Esophagus muscularis mucosa (tissue), 4 donors: ENCODE results near the gene SLC49A3. TPM values are rescaled to one million over a fixed set of nuclear protein-coding genes. Genes with fewer than 3 reads are reported as not detected.

Source experiments
- DNase-seq: peaks from one replicate; pipeline ENCODE4 v3.0.0-alpha.2; 2017; ENCODE audit errors: extremely low spot score
- H3K27ac ChIP-seq, 4 donors: fragments of 200-600 bp; sonication (generic); replicated peaks in 1 of 4; 1 replicate in 3 of 4; 2 replicates in 1 of 4; pipeline ENCODE4 v1.5.1; 2016 to 2019; ENCODE audit warnings: mild to moderate bottlenecking in 1 of 4
- H3K27me3 ChIP-seq, 4 donors: fragments of 200-600 bp; sonication (generic); one replicate each; pipeline versions ENCODE4 v1.5.1 to v1.6.0; 2016 to 2019
- H3K36me3 ChIP-seq, 4 donors: fragments of 200-600 bp; sonication (generic); one replicate each; pipeline ENCODE4 v1.5.1; 2016 to 2019
- H3K4me1 ChIP-seq, 4 donors: fragments of 200-600 bp; sonication (generic); one replicate each; pipeline ENCODE4 v1.5.1; 2016 to 2019
- H3K4me3 ChIP-seq, 4 donors: fragments of 200-600 bp; sonication (generic); 1 replicate in 2 of 4; 2 replicates in 2 of 4; pipeline ENCODE4 v1.5.1; 2016 to 2019; ENCODE audit warnings: mild to moderate bottlenecking in 4 of 4, moderate library complexity in 1 of 4
- H3K9me3 ChIP-seq, 4 donors: fragments of 200-600 bp; sonication (generic); 1 replicate in 3 of 4; 2 replicates in 1 of 4; pipeline ENCODE4 v1.5.1; 2016 to 2019
- EP300 ChIP-seq: sonication (generic); formaldehyde crosslinking; IDR thresholded peaks from one replicate; pipeline ENCODE4 v1.6.1; 2017; ENCODE audit warnings: antibody characterized with exemption
- POLR2A ChIP-seq: fragments of 450-650 bp; IDR thresholded peaks from one replicate; pipeline ENCODE4 v1.6.1; 2017; ENCODE audit warnings: antibody characterized with exemption, moderate library complexity, mild to moderate bottlenecking, low read depth
- POLR2AphosphoS5 ChIP-seq, 2 donors: sonication (generic); formaldehyde crosslinking; IDR thresholded peaks; one replicate each; pipeline ENCODE4 v1.6.1; 2017; ENCODE audit warnings: antibody characterized with exemption in 2 of 2
- WGBS: methylation state at CpG from one replicate; pipeline ENCODE4 v1.1.5; 2018; 5-methylcytosine and 5-hydroxymethylcytosine counted together
- intact Hi-C: fragments of 100-400 bp; cut with DNase I; formaldehyde crosslinking; loops from one replicate; pipeline ENCODE4 v1.15.1; 2023
- total RNA-seq, 4 donors: library from RNA; depleted of rRNA; stranded (reverse); fragments of >200 nt; gene quantifications; one replicate each; pipeline versions ENCODE4 v1.1.0 to v1.2.1, GENCODE V29; 2016
- TF ChIP-seq, protein P1 (sequence below), 3 experiments: fragments of 200-600 bp in 2 of 3; fragments of 450-650 bp in 1 of 3; sonication (generic) in 2 of 3; IDR thresholded peaks; one replicate each; pipeline ENCODE4 v1.5.1; 2017 to 2019; ENCODE audit warnings: antibody characterized with exemption in 3 of 3, mild to moderate bottlenecking in 2 of 3, moderate library complexity in 1 of 3

SLC49A3 gene
- total RNA-seq, 4 donors from 2014 or later, result 5.5 to 9.4 (median 7.6) TPM

DNA sequence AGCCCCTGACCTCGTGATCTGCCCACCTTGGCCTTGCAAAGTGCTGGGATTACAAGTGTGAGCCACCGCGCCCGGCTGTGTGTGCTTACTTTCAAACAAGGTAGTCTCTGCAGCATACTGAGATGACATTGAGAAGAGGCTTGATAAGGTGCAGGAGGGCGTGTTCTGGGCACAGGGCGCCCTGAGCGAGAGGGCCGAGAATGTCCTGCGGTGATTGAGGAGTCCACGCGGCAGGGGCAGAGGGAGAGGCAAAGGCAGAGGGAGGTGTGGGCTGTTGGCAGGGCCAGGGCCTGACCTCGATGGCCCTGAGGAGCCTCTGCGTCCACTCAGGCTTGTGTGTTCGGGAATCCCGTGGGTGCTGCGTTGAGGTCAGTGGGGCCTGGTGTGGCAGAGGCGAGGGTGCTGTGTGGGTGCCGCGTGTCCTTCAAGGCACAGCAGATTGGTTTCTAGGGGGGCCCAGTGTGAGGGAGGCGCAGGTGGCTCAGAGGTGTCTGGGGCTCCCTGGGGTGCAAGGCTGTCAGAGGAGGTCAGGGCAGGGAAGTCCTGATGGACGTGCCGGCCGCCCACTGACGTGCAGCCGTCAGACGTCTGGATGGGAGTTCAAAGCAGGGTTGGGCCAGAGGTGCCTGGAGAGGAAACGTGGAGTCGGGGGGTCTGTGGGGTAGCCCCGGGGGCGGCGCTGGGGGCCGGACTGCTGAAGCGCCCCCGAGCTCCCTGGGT is 28.8 kb upstream of the SLC49A3 start:
- Histone ChIP-seq H3K36me3 (peaks cover 0 to 20% (median 6%) of the 10 kb centered on the region in 4 donors), H3K9me3 (no peaks in the 10 kb centered on the region), H3K27ac (no peak overlapping the region), H3K27me3 (no peaks in the 10 kb centered on the region), H3K4me3 (no peak overlapping the region), H3K4me1 (peaks cover 10 to 35% (median 21%) of the 10 kb centered on the region in 4 donors)
- TF ChIP-seq, protein P1, sequence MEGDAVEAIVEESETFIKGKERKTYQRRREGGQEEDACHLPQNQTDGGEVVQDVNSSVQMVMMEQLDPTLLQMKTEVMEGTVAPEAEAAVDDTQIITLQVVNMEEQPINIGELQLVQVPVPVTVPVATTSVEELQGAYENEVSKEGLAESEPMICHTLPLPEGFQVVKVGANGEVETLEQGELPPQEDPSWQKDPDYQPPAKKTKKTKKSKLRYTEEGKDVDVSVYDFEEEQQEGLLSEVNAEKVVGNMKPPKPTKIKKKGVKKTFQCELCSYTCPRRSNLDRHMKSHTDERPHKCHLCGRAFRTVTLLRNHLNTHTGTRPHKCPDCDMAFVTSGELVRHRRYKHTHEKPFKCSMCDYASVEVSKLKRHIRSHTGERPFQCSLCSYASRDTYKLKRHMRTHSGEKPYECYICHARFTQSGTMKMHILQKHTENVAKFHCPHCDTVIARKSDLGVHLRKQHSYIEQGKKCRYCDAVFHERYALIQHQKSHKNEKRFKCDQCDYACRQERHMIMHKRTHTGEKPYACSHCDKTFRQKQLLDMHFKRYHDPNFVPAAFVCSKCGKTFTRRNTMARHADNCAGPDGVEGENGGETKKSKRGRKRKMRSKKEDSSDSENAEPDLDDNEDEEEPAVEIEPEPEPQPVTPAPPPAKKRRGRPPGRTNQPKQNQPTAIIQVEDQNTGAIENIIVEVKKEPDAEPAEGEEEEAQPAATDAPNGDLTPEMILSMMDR (IDR thresholded peaks at IDR 0.05), result no peak
- TF ChIP-seq POLR2A (no peak), POLR2AphosphoS5 (IDR thresholded peaks at IDR 0.05) (no peak), EP300 (no peak)
- DNase-seq, result no peak
- intact Hi-C loops, result no loop called here
- WGBS, result 87% methylated on average over 33 of the region's 34 CpGs

- 87% methylated on average over 11 of the region's 18 CpGs for WGBS
- Histone ChIP-seq H3K36me3 (peaks cover 0 to 8% (median 3%) of the 10 kb centered on the region in 4 donors), H3K27ac (no peak overlapping the region), H3K27me3 (no peaks in the 10 kb centered on the region), H3K4me1 (peaks cover 6 to 33% (median 14%) of the 10 kb centered on the region in 4 donors), H3K4me3 (no peak overlapping the region), H3K9me3 (no peaks in the 10 kb centered on the region)
- DNase-seq, result no peak
- intact Hi-C loops, result no loop called here
- TF ChIP-seq, protein P1 (IDR thresholded peaks at IDR 0.05), result no peak
- no peak for TF ChIP-seq POLR2AphosphoS5 (IDR thresholded peaks at IDR 0.05)
- TF ChIP-seq POLR2A, result no peak
- TF ChIP-seq EP300, result no peak
Observed at GRCh38 chr4:714087-714486, 25.1 kb upstream of the SLC49A3 start.

DNA sequence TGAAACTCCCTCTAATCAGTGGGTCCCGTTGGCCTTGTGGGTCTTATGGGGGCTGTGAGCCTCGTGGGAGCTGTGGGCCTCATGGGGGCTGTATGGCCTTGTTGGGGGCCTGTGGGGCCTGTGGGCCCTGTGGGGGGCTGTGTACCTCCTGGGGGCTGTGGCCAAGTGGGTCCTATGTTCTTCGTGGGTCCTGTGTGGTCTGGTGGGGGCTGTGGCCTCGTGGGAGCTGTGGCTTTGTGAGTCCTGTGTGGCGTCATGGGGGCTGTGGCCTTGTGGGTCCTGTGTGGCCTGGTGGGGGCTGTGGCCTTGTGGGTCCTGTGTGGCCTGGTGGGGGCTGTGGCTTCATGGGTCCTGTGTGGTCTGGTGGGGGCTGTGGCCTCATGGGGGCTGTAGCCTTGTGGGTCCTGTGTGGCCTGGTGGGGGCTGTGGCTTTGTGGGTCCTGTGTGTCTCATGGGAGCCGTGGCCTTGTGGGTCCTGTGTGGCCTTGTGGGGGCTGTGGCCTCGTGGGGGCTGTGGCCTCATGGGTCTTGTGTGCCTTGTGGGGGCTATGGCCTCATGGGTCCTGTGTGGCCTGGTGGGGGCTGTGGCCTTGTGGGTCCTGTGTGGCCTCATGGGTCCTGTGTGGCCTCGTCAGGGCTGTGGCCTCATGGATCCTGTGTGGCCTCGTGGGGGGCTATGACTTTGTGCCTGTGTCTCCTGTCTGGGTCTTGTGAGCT is 24.1 kb upstream of the SLC49A3 start:
- Histone ChIP-seq H3K4me3 (no peak overlapping the region), H3K27ac (no peak overlapping the region), H3K9me3 (no peaks in the 10 kb centered on the region), H3K36me3 (peaks cover 0 to 8% (median 3%) of the 10 kb centered on the region in 4 donors), H3K4me1 (peaks cover 16 to 40% (median 24%) of the 10 kb centered on the region in 4 donors), H3K27me3 (no peaks in the 10 kb centered on the region)
- WGBS, result 78% methylated on average over 4 of the region's 9 CpGs
- DNase-seq, result no peak
- intact Hi-C loops, result no loop called here
- no peak for TF ChIP-seq POLR2A
- no peak for TF ChIP-seq EP300
- TF ChIP-seq POLR2AphosphoS5 (IDR thresholded peaks at IDR 0.05), result no peak
- TF ChIP-seq, protein P1 (IDR thresholded peaks at IDR 0.05), result no peak

- intact Hi-C loops, result no loop called here
- WGBS, result 65% methylated on average over 3 of the region's 3 CpGs
- TF ChIP-seq, protein P1 (IDR thresholded peaks at IDR 0.05), result no peak
- no peak for TF ChIP-seq EP300
Observed at GRCh38 chr4:712093-712492, 23.1 kb upstream of the SLC49A3 start.

More at GRCh38 chr4:712093-712492, 23.1 kb upstream of the SLC49A3 start:
- Histone ChIP-seq H3K4me3 (no peak overlapping the region), H3K36me3 (peaks cover 0 to 8% (median 3%) of the 10 kb centered on the region in 4 donors), H3K4me1 (peaks cover 15 to 46% (median 30%) of the 10 kb centered on the region in 4 donors), H3K27me3 (no peaks in the 10 kb centered on the region), H3K27ac (no peak overlapping the region), H3K9me3 (no peaks in the 10 kb centered on the region)
- DNase-seq, result no peak
